ENCODE measurements around the gene RUNX2. TPM values are rescaled to one million over a fixed set of nuclear protein-coding genes. Genes with fewer than 3 reads are reported as not detected.

Gene RUNX2
- total and polyA plus RNA-seq, 3 donors from 2014 or later: 2.9 to 6.0 (median 4.3) TPM

DNA sequence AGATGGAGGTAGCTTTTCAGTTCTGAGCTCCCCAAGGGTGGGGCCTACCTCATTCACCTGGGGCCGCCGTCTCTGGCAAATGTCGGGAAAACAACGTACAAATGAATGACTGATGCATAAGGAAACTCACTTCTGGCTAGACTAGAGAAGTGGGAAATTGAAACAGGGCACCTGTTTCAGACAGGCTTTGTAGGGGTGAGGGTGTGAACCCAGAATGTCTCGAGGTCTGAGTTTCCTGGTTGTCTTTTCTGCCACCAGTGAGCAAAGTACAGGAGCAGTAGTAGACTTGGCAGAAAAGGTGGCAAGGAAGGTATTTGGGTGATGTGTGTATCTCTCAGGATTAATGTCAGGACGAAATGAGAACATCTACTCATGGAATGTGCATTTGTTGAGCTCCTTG is 379.0 kb downstream of the RUNX2 start:
- H3K4me1 ChIP-seq: no peaks in the 10 kb centered on the region
- intact Hi-C loops (cut with DNase I; ENCODE audit: low total_unique reads): no loop called here
- no peak for DNase-seq
- no peaks in the 10 kb centered on the region for H3K36me3 ChIP-seq (ENCODE audit: low read depth, missing control alignments)
- no peaks in the 10 kb centered on the region for H3K9me3 ChIP-seq
- no peak overlapping the region for H3K4me3 ChIP-seq
- no peaks in the 10 kb centered on the region for H3K27me3 ChIP-seq
- 87 to 94% methylated on average over 6 of the region's 6 CpGs for WGBS, 2 donors
- no peak overlapping the region for H3K27ac ChIP-seq
- no peak for TF ChIP-seq CTCF (IDR thresholded peaks at IDR 0.05)
- no peak for TF ChIP-seq POLR2A (IDR thresholded peaks at IDR 0.05)

GRCh38 chr6:45709781-45710220 is 381.7 kb downstream of the RUNX2 start:
- Histone ChIP-seq H3K27ac (no peak overlapping the region), H3K4me1 (peaks cover 5% of the 10 kb centered on the region), H3K9me3 (no peaks in the 10 kb centered on the region), H3K36me3 (ENCODE audit: low read depth, missing control alignments) (no peaks in the 10 kb centered on the region), H3K27me3 (no peaks in the 10 kb centered on the region), H3K4me3 (no peak overlapping the region)
- WGBS, 2 donors: 83 to 84% methylated on average over 6 of the region's 6 CpGs
- TF ChIP-seq POLR2A (IDR thresholded peaks at IDR 0.05): no peak
- no peak for TF ChIP-seq CTCF (IDR thresholded peaks at IDR 0.05)
- intact Hi-C loops (cut with DNase I; ENCODE audit: low total_unique reads): loop anchor here (10.0 kb wide), 1 partner anchor 285 kb away; no protein-coding TSS in a partner anchor
- no peak for DNase-seq

GRCh38 chr6:45710304-45710821 is 382.2 kb downstream of the RUNX2 start:
- no peak overlapping the region for H3K27ac ChIP-seq
- peak; percentile 18 for DNase-seq
- no peak for TF ChIP-seq POLR2A (IDR thresholded peaks at IDR 0.05)
- no peak for TF ChIP-seq CTCF (IDR thresholded peaks at IDR 0.05)
- no peak overlapping the region for H3K4me3 ChIP-seq
- intact Hi-C loops (cut with DNase I; ENCODE audit: low total_unique reads): loop anchor here (10.0 kb wide), 1 partner anchor 286 kb away; no protein-coding TSS in a partner anchor
- H3K4me1 ChIP-seq: peaks cover 5% of the 10 kb centered on the region
- 72 to 75% methylated on average over 5 of the region's 5 CpGs for WGBS, 2 donors
- H3K27me3 ChIP-seq: no peaks in the 10 kb centered on the region
- H3K36me3 ChIP-seq (ENCODE audit: low read depth, missing control alignments): no peaks in the 10 kb centered on the region
- H3K9me3 ChIP-seq: no peaks in the 10 kb centered on the region

- intact Hi-C loops (cut with DNase I; ENCODE audit: low total_unique reads): loop anchor here (10.0 kb wide), 1 partner anchor 287 kb away; no protein-coding TSS in a partner anchor
- no peak for TF ChIP-seq POLR2A (IDR thresholded peaks at IDR 0.05)
- TF ChIP-seq CTCF (IDR thresholded peaks at IDR 0.05): no peak
- DNase-seq: no peak
- no peak overlapping the region for H3K27ac ChIP-seq
- peaks cover 5% of the 10 kb centered on the region for H3K4me1 ChIP-seq
- 95 to 99% methylated on average over 7 to 11 of the region's 11 CpGs for WGBS, 2 donors
- H3K36me3 ChIP-seq (ENCODE audit: low read depth, missing control alignments): no peaks in the 10 kb centered on the region
- no peaks in the 10 kb centered on the region for H3K27me3 ChIP-seq
- H3K9me3 ChIP-seq: no peaks in the 10 kb centered on the region
- H3K4me3 ChIP-seq: no peak overlapping the region
Measured at GRCh38 chr6:45712076-45712475, 383.9 kb downstream of the RUNX2 start.

DNA sequence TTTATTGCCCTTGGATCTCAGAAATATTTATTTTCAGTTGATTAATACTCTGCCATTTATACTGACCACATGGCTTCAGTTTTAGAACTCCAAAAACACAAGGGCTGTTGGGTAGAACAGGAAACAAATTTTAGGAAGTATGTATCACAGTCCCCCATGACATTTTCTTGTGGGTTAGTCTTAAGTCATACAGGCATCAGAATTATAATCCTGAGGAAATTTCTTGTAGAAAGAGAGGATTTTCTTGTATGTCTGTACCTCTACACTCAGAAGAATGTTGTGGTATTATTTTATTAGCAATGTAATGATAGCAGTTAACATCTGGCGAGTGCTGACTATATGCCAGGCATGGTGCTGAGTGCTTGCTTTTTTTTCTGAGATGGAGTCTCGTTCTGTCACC is 384.7 kb downstream of the RUNX2 start:
- intact Hi-C loops (cut with DNase I; ENCODE audit: low total_unique reads): loop anchor here (10.0 kb wide), 1 partner anchor 288 kb away; no protein-coding TSS in a partner anchor
- TF ChIP-seq POLR2A (IDR thresholded peaks at IDR 0.05) (no peak), CTCF (IDR thresholded peaks at IDR 0.05) (no peak)
- H3K4me1 ChIP-seq: peaks cover 5% of the 10 kb centered on the region

More for the DNA sequence above, 384.7 kb downstream of the RUNX2 start:
- Histone ChIP-seq H3K4me3 (no peak overlapping the region), H3K9me3 (no peaks in the 10 kb centered on the region), H3K27me3 (no peaks in the 10 kb centered on the region), H3K27ac (no peak overlapping the region), H3K36me3 (ENCODE audit: low read depth, missing control alignments) (no peaks in the 10 kb centered on the region)
- no peak for DNase-seq
- 83 to 100% methylated on average over 2 of the region's 2 CpGs for WGBS, 2 donors

Measured in testis (tissue), 3 donors.